ENCODE measurements around the gene TEX35.
"Not testable (repeated sequence)": the region's sequence is repeated elsewhere in the genome, so short reads cannot be mapped to it uniquely, and the experiment has no call there.

The TEX35 gene

DNA sequence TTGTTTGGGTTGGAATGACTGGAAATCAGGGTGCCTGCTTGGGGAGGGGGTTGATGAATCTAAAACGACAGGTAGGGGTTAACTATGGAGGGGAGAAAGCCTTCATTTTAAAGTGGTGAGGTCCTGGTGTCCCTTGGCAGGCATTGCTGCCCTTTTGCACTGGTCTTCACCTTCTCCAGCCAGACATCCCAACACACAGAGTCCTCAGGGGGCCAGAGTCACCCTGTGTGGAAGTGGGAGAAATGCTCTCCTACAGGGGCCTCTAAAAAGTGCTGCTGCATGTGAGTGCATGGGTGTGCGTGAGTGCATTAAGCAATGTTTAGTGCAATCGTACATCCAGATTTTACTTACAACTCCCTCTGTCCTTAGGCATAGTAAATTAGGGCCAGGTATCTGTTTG lies 39.0 kb downstream of the TEX35 start:
- TF ChIP-seq, protein P1, sequence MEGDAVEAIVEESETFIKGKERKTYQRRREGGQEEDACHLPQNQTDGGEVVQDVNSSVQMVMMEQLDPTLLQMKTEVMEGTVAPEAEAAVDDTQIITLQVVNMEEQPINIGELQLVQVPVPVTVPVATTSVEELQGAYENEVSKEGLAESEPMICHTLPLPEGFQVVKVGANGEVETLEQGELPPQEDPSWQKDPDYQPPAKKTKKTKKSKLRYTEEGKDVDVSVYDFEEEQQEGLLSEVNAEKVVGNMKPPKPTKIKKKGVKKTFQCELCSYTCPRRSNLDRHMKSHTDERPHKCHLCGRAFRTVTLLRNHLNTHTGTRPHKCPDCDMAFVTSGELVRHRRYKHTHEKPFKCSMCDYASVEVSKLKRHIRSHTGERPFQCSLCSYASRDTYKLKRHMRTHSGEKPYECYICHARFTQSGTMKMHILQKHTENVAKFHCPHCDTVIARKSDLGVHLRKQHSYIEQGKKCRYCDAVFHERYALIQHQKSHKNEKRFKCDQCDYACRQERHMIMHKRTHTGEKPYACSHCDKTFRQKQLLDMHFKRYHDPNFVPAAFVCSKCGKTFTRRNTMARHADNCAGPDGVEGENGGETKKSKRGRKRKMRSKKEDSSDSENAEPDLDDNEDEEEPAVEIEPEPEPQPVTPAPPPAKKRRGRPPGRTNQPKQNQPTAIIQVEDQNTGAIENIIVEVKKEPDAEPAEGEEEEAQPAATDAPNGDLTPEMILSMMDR (IDR thresholded peaks at IDR 0.05; ENCODE audit: low read length): no peak
- no peak for TF ChIP-seq EZH2 (IDR thresholded peaks at IDR 0.05; ENCODE audit: borderline replicate concordance, low read length)
- no peak overlapping the region for H3K27ac ChIP-seq (ENCODE audit: low read depth, low read length, poor library complexity, severe bottlenecking)

DNA sequence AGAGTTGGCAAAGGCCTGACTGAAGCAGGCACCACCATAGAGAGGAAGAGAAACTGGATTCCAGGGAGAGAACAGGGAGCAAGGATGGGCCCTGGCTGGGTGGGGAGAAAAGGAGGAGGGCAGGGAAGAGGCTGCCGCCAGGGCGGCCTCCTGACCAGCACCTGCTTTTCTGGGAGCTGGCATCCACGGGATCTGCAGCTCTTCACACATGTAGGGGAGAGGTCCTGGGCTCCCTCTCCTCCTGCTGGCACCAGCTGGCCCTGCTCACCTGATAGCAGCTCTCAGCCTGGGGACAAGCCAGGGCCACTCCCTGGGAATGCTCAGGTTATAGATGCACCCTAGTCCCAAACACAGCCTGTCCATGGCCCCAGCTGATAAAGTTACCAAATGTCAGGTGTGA lies 39.9 kb downstream of the TEX35 start:
- no peaks in the 10 kb centered on the region for H3K9me2 ChIP-seq (ENCODE audit: low read depth, low read length)
- TF ChIP-seq, protein P1 (IDR thresholded peaks at IDR 0.05; ENCODE audit: low read length): no peak
- TF ChIP-seq EZH2 (IDR thresholded peaks at IDR 0.05; ENCODE audit: borderline replicate concordance, low read length): no peak
- H3F3A ChIP-seq (ENCODE audit: insufficient read depth, low read length): no peaks in the 10 kb centered on the region
- H3K9ac ChIP-seq (ENCODE audit: low read length): no peak overlapping the region
- H3K9me3 ChIP-seq (ENCODE audit: low read length): 0 out of 2 replicates have a peak, but pooled peaks cover 3% of the 10 kb centered on the region
- H3K79me2 ChIP-seq (ENCODE audit: insufficient read depth, low read length): no peaks in the 10 kb centered on the region
- no peak overlapping the region for H3K4me2 ChIP-seq (ENCODE audit: low read length)
- H4K20me1 ChIP-seq (ENCODE audit: insufficient read depth, low read length): no peaks in the 10 kb centered on the region
- peaks cover 66% of the 10 kb centered on the region for H3K36me3 ChIP-seq (ENCODE audit: insufficient read depth, low read length)
- H2AFZ ChIP-seq (ENCODE audit: low read length): no peak overlapping the region
- no peak overlapping the region for H3K27ac ChIP-seq (ENCODE audit: low read depth, low read length, poor library complexity, severe bottlenecking)
- no peak overlapping the region for H3K4me3 ChIP-seq (ENCODE audit: low read depth, low read length, poor library complexity, severe bottlenecking)
- H3K27me3 ChIP-seq (ENCODE audit: insufficient read depth, low read length): no peaks in the 10 kb centered on the region
- H3K4me1 ChIP-seq (ENCODE audit: insufficient read depth, low read length, severe bottlenecking): peaks cover 8% of the 10 kb centered on the region

More for the DNA sequence above, 39.0 kb downstream of the TEX35 start:
- H3F3A ChIP-seq (ENCODE audit: insufficient read depth, low read length): no peaks in the 10 kb centered on the region
- H3K4me2 ChIP-seq (ENCODE audit: low read length): no peak overlapping the region
- H3K9me3 ChIP-seq (ENCODE audit: low read length): 0 out of 2 replicates have a peak, but pooled peaks cover 3% of the 10 kb centered on the region
- H2AFZ ChIP-seq (ENCODE audit: low read length): no peak overlapping the region
- H3K27me3 ChIP-seq (ENCODE audit: insufficient read depth, low read length): no peaks in the 10 kb centered on the region
- H3K79me2 ChIP-seq (ENCODE audit: insufficient read depth, low read length): peaks cover 1% of the 10 kb centered on the region; the same call in 1 of the 2 replicates
- no peak overlapping the region for H3K9ac ChIP-seq (ENCODE audit: low read length)
- peaks cover 75% of the 10 kb centered on the region for H3K36me3 ChIP-seq (ENCODE audit: insufficient read depth, low read length)
- no peaks in the 10 kb centered on the region for H4K20me1 ChIP-seq (ENCODE audit: insufficient read depth, low read length)
- no peak overlapping the region for H3K4me3 ChIP-seq (ENCODE audit: low read depth, low read length, poor library complexity, severe bottlenecking)
- H3K9me2 ChIP-seq (ENCODE audit: low read depth, low read length): no peaks in the 10 kb centered on the region
- H3K4me1 ChIP-seq (ENCODE audit: insufficient read depth, low read length, severe bottlenecking): peaks cover 12% of the 10 kb centered on the region

DNA sequence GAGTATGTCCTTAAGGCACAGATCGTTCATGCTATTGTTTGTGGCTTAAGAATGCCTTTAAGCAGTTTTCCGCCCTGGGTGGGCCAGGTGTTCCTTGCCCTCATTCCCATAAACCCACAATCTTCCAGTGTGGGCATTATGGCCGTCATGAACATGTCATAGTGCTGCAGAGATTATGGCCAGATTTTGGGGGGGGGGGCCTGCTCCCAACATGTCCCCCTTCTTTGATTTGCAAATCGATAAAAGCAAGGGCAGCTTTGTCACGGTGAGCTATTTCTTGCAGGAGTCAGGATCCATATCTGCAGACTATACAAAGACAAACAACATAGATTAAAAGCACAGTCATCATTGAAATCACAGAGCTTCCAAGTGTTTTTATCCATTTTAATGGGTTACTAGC lies 41.4 kb downstream of the TEX35 start:
- H3K36me3 ChIP-seq (ENCODE audit: insufficient read depth, low read length): peaks cover 51% of the 10 kb centered on the region
- not testable (repeated sequence) for H3K27me3 ChIP-seq (ENCODE audit: insufficient read depth, low read length); H2AFZ ChIP-seq (ENCODE audit: low read length); H3K4me2 ChIP-seq (ENCODE audit: low read length); H3K79me2 ChIP-seq (ENCODE audit: insufficient read depth, low read length); H3K9ac ChIP-seq (ENCODE audit: low read length); H3K27ac ChIP-seq (ENCODE audit: low read depth, low read length, poor library complexity, severe bottlenecking); H3K9me2 ChIP-seq (ENCODE audit: low read depth, low read length); H4K20me1 ChIP-seq (ENCODE audit: insufficient read depth, low read length); H3K9me3 ChIP-seq (ENCODE audit: low read length); H3K4me1 ChIP-seq (ENCODE audit: insufficient read depth, low read length, severe bottlenecking); H3F3A ChIP-seq (ENCODE audit: insufficient read depth, low read length); H3K4me3 ChIP-seq (ENCODE audit: low read depth, low read length, poor library complexity, severe bottlenecking)

DNA sequence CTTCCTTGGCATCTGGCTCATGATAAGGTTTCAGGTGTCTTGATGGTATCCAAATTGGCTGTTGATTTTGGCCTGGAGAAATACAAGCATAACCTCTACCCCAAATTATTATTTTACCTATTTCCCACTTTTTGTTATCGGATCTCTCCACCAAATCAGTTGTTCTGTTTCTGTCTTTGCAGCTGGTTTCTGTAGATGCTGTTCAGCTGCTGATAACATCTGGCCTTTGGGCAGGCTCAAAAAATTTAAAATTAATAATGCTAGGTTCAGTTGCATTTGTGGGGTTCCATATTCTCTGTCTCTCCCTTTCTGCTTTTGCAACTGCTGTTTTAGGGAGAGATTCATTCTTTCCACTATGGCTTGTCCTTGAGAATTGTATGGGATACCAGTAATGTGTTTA lies 42.7 kb downstream of the TEX35 start:
- H3K27ac ChIP-seq (ENCODE audit: low read depth, low read length, poor library complexity, severe bottlenecking); H3K4me3 ChIP-seq (ENCODE audit: low read depth, low read length, poor library complexity, severe bottlenecking); H3F3A ChIP-seq (ENCODE audit: insufficient read depth, low read length); H3K4me2 ChIP-seq (ENCODE audit: low read length); H3K27me3 ChIP-seq (ENCODE audit: insufficient read depth, low read length); H4K20me1 ChIP-seq (ENCODE audit: insufficient read depth, low read length); H3K4me1 ChIP-seq (ENCODE audit: insufficient read depth, low read length, severe bottlenecking); H3K9ac ChIP-seq (ENCODE audit: low read length); H3K79me2 ChIP-seq (ENCODE audit: insufficient read depth, low read length); H3K9me2 ChIP-seq (ENCODE audit: low read depth, low read length); H2AFZ ChIP-seq (ENCODE audit: low read length); H3K9me3 ChIP-seq (ENCODE audit: low read length): not testable (repeated sequence)
- peaks cover 51% of the 10 kb centered on the region for H3K36me3 ChIP-seq (ENCODE audit: insufficient read depth, low read length)

DNA sequence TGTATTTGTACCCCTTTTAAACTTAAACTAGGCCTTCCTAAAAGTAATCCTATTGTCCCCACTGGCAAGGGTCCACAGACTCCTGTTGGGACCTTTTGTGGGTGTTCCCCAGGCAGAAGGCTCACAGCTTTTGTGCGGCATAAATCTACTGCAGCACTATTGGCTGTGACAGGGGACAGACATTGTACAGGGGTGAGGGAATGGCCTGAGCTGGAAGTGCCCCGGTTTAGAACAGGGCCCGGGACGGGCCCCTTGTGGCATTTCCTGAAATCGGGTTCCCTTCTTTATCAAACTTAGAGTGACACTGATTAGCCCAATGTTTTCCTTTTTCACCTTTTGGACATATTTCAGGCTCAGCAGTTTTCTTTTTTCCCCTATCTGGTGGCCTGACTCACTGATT lies 45.9 kb downstream of the TEX35 start:
- not testable (repeated sequence) for H3K9me2 ChIP-seq (ENCODE audit: low read depth, low read length); H3K9me3 ChIP-seq (ENCODE audit: low read length); H4K20me1 ChIP-seq (ENCODE audit: insufficient read depth, low read length); H3K4me2 ChIP-seq (ENCODE audit: low read length); H3K27me3 ChIP-seq (ENCODE audit: insufficient read depth, low read length); H3K9ac ChIP-seq (ENCODE audit: low read length); H3K79me2 ChIP-seq (ENCODE audit: insufficient read depth, low read length); H3K27ac ChIP-seq (ENCODE audit: low read depth, low read length, poor library complexity, severe bottlenecking); H3K4me3 ChIP-seq (ENCODE audit: low read depth, low read length, poor library complexity, severe bottlenecking); H3F3A ChIP-seq (ENCODE audit: insufficient read depth, low read length); H2AFZ ChIP-seq (ENCODE audit: low read length)
- H3K4me1 ChIP-seq (ENCODE audit: insufficient read depth, low read length, severe bottlenecking): peaks cover 31% of the 10 kb centered on the region
- H3K36me3 ChIP-seq (ENCODE audit: insufficient read depth, low read length): peaks cover 19% of the 10 kb centered on the region

All from OCI-LY1 (cell line).